Liver (tissue), 3 donors: ENCODE measurements around the gene DPYSL4.

Source experiments
- GABPA ChIP-seq, 2 donors: IDR thresholded peaks in 1 of 2; conservative IDR thresholded peaks in 1 of 2; 2 replicates each; pipeline ENCODE4 v1.6.1; 2016; ENCODE audit warnings: antibody characterized with exemption in 2 of 2, mild to moderate bottlenecking in 1 of 2, moderate library complexity in 1 of 2
- JUND ChIP-seq, 2 donors: IDR thresholded peaks; 2 replicates each; pipeline ENCODE4 v1.6.1; 2016; ENCODE audit warnings: antibody characterized with exemption in 2 of 2
- SP1 ChIP-seq: IDR thresholded peaks from 2 replicates; pipeline ENCODE4 v1.6.1; 2018; ENCODE audit warnings: antibody characterized with exemption, mild to moderate bottlenecking
- TAF1 ChIP-seq: conservative IDR thresholded peaks from 2 replicates; pipeline ENCODE4 v1.6.1; 2016; ENCODE audit warnings: antibody characterized with exemption, mild to moderate bottlenecking
- YY1 ChIP-seq: IDR thresholded peaks from 2 replicates; pipeline ENCODE4 v1.6.1; 2016; ENCODE audit warnings: antibody characterized with exemption, mild to moderate bottlenecking
- TF ChIP-seq, protein P1 (sequence below): fragments of 150-350 bp; IDR thresholded peaks from 2 replicates; pipeline ENCODE4 v1.5.1; 2017; ENCODE audit warnings: improper control_type of control experiment, low read depth, low read length; ENCODE audit not compliant: missing input control
- TF ChIP-seq, protein P2 (sequence below): IDR thresholded peaks from 2 replicates; pipeline ENCODE4 v1.6.1; 2016; ENCODE audit warnings: antibody characterized with exemption
- TF ChIP-seq, protein P3 (sequence below): IDR thresholded peaks from 2 replicates; pipeline ENCODE4 v1.6.1; 2016; ENCODE audit warnings: antibody characterized with exemption
- donor health status: healthy.
- donor health status: healthy.

DNA sequence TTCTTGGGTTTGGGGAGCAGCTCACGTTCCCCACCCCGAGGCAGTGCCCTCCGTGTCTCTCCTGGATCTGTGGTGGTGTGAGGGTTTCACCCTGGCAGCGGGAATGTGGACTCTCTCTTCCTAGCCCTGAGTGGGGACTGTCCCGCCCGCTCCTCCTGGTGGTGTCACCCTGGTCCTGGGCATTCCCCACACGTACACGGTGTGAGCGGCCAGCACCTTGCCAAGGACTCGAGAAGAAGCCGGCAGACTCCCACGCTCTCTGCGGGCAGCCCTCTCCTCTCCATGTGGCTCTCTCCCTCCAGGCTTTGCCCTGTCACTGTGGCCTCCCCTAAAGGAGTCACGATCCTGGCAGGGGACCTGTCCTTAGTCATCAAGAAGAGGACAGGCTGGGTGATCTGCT is 24.0 kb downstream of the DPYSL4 start:
- TF ChIP-seq, protein P1, sequence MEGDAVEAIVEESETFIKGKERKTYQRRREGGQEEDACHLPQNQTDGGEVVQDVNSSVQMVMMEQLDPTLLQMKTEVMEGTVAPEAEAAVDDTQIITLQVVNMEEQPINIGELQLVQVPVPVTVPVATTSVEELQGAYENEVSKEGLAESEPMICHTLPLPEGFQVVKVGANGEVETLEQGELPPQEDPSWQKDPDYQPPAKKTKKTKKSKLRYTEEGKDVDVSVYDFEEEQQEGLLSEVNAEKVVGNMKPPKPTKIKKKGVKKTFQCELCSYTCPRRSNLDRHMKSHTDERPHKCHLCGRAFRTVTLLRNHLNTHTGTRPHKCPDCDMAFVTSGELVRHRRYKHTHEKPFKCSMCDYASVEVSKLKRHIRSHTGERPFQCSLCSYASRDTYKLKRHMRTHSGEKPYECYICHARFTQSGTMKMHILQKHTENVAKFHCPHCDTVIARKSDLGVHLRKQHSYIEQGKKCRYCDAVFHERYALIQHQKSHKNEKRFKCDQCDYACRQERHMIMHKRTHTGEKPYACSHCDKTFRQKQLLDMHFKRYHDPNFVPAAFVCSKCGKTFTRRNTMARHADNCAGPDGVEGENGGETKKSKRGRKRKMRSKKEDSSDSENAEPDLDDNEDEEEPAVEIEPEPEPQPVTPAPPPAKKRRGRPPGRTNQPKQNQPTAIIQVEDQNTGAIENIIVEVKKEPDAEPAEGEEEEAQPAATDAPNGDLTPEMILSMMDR: no peak
- TF ChIP-seq JUND (IDR thresholded peaks at IDR 0.05) (no peak), SP1 (no peak), GABPA (IDR thresholded peaks at IDR 0.05 in 1 of 2, conservative IDR thresholded peaks at IDR 0.05 in 1 of 2) (no peak), YY1 (no peak), TAF1 (no peak)
- TF ChIP-seq, protein P2, sequence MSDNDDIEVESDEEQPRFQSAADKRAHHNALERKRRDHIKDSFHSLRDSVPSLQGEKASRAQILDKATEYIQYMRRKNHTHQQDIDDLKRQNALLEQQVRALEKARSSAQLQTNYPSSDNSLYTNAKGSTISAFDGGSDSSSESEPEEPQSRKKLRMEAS: no peak
- TF ChIP-seq, protein P3, sequence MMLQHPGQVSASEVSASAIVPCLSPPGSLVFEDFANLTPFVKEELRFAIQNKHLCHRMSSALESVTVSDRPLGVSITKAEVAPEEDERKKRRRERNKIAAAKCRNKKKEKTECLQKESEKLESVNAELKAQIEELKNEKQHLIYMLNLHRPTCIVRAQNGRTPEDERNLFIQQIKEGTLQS: no peak
